Midbrain (tissue), 1 donor: ENCODE results near the gene SENP6.
"Not testable (repeated sequence)": the region's sequence is repeated elsewhere in the genome, so short reads cannot be mapped to it uniquely, and the experiment has no call there.

ENCODE experiments used
- DNase-seq: peaks from one replicate; lab custom pipeline; 2025; lab: John Stamatoyannopoulos, UW

SENP6 gene

DNA sequence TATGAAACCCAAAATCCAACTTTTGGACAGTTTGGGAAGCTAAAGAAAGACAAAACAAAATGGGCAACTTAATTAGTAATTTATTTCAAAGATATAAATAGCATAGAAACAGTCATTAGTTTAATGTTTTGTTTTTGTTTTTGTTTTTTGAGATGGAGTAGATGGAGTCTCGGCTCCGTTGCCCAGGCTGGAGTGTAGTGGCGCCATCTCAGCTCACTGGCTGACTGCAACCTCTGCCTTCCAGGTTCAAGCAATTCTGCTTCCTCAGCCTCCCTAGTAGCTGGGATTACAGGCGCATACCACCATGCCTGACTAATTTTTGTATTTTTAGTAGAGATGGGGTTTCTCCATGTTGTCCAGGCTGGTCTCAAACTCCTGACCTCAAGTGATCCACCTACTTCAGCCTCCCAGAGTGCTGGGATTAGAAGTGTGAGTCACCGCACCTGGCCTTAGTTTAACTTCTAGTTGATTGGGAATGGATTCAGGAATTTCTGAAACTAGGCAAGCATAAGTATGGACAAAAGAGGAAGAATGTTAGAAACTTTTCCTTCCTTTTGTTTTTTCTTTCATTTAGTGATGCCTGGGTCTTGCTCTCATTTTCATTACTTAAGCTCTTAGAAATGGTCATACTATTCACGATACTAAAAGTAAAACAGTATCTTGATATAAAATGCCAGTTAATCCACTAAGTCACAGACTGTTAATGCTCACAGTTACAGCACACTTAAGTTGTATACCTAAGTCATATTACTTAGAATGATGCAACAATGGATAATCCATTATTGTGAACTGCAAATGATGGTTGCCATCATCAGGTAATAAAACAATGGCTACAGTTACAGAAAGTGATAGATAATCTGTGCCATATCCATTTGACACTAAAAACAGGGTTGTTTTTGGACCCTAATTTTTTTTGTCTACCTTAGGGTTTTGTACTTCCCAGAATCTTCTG, 8.2 kb downstream of the SENP6 start:
- DNase-seq, result no peak

DNA sequence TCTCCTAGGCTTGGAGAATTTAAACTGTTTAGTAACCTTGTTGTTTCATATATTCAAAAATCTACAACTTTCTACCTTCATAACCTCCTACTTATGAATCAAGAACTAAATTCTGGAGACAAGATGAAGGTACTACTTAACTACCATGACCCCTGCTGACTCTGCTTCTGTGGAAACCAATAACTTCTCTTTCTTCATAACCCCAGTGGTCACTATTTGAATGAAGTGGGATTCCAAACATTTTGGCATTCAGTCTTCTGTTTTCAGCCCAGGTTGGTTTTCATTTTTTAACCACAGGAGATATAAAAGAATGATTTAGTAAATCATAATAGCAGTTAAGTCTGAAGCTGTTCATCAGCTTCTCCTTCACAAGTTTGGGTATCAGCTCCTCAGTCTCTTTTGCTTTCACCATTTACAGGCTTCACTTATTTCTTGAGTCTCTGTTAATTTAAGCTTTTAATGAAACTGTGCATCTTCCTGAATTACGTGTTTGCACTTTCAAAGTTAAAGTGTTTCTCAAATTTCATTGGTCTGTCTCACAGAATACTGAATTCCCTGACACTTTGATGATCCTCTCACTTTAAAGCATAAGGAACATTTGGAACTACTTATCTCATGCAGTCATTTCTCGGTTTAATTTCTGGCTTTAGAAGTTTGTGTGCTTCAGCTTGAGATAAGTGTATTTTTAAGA, 9.5 kb downstream of the SENP6 start:
- DNase-seq, result no peak

DNA sequence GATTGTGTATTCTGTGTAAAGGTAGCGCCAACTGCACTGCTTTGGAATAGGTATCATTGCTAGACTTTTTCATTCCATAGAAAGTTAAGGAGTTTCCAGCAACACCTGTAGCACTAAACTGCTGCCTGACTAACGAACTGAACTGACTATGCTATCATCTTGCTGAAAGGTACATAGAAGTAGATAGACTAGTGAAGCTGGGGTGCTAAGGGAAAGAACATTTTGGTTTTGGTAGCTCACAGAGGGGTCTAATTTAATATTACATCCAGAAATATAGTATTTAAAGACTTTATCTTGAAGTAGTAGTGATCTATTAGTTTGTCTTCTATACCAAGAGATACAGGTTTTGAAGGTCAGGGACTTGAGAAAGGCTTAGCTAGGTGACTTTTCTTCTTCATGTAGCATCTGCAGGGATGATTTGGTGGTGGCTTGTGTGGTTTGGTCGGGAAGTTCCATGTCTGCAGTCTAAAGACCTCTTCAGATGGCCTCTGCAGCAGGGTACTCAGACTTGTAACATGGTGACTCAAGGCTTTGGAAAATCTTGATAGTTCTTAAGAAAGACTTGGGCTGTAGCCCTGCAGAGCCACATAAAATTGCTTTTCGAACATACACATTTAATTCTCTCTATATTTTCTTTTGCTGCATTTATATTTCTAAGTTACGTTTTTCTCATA, 10.2 kb downstream of the SENP6 start:
- DNase-seq, result no peak

DNA sequence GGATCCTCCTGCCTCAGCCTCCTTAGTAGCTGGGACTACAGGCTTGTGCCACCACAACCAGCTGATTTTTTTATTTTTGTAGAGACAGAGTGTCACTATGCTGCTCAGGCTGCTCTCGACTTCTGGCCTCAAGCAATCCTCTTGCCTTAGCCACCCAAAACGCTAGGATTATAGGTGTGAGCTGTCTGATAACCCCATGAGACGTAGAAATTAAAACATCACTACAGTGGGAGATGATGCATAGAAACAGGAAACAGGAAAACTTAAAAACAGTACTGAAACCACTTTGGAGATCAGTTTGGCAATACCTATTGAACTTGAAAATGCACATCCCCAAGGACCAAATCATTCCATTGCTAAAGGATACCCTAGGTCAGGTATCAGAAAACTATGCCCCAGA, 10.8 kb downstream of the SENP6 start:
- no peak for DNase-seq

DNA sequence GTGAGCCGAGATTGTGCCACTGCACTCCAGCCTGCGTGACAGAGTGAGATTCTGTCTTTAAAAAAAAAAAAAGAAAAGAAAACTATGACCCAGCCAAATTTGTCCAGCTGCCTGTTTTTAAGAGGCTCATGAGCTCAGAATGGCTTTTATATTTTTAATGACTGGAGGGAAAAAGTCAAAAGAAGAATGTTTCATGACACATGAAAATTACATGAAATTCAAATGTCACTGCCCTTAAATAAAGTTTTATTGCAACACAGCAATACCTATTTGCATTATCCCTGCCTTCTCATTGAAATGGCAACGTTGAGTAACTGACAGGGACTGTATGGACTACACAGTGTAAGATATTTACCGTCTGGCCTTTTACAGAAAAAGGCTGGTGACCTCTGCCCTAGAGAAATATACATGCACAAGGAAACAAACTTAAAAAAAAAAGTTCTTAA, 11.4 kb downstream of the SENP6 start:
- DNase-seq, result no peak

DNA sequence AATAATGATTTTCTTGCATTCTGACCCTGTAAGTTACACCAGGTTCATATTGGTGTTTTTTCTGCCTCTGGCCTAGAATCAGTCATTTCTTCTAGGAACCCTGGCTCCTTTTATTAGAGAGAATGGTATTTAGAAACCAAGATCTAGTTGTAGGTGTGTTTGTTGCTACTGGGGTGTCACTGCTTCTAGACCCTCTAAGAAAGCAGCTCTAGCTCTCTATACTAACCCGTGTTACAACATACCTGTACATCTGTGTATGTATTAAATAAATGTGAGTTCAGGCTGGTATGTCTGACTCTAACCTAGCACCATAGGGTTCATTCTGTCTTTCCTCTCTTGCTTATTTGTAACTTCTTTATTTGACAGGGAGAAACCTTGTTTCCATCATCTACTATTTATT, 16.8 kb downstream of the SENP6 start:
- no peak for DNase-seq

DNA sequence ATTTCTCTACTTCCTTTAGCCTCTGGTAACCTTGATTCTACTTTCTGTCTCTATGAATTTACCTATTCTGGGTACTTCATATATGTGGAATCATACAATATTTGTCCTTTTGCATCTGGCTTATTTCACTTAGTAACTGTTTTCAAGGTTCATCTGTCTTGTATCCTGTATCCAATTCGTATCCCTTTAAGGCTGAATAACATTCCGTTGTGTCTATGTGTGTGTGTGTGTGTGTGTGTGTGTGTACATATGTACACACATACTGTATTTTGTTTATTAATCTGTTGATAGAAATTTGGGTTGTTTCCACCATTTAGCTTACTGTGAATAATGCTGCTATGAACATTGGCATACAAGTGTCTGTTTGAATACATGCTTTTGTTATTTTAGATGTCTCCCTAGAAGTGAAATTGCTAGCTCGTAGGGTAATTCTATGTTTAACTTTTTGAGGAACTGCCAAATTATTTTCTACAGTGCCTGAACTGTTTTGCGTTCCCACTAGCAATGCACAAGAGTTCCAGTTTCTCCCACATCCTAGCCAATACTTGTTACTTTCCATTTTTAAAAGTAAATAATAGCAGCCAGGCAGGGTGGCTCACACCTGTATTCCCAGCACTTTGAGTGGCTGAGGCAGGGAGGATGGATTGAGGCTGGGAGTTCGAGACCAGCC, 17.7 kb downstream of the SENP6 start:
- no peak for DNase-seq

DNA sequence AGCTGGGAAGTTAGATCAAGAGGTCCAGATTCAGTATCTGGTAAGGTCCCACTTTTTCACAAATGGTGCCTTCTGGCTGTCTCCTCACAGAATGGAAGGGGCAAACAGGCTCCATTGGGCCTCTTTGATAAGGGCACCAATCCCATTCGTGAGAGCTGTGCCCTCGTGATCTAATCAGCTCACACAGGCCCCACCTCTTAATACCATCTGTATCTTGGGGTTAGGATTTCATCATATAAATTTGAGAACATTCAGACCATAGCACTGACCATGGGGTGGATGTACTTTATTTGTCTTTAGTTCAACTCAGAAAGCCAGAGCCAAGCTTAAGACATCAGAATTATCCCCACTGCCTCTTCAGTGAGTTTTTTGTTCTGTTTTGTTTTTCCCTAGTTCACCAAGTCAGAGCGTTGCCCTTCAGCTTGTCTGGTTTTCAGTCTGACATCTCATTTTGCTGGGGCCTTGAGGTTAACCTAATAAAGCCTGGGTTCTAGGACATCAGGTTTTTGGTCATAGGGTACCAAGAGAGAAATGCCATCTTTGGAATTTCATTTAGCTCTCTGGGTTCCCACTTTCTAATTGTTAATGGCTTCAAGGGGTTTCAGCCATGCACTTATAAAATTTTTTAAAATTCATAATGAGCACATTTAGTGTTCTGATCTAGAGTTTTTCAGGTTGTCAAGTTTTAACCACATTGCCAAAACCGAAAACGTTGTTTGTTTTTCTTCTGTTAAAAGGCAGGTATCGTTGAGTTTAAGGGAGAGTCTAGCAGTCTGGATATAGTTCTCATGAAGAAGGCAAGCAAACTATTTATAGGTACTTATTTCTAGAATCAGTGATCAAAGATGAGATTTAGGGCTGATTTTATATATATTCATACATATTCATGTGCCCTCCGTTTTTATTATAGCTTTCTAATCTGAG, 19.0 kb downstream of the SENP6 start:
- DNase-seq, result no peak

DNA sequence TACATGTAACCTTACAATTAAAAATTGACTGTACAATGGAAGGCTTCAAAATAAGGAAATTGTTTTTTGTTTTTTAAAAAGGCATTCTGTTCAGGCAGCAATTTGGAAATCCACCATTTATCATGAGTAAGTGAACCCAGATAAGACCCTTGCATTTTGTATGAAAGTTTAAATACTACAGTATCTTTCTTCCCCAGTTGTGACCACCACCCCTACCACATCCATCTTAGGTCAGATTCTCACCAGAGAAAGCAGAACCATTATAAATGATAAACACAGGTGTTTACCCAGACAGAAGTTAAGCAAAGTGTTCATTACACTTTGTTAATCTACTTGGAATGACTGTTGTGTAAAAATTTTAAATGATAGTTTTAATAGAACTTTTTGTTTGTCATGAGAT, 20.2 kb downstream of the SENP6 start:
- no peak for DNase-seq

DNA sequence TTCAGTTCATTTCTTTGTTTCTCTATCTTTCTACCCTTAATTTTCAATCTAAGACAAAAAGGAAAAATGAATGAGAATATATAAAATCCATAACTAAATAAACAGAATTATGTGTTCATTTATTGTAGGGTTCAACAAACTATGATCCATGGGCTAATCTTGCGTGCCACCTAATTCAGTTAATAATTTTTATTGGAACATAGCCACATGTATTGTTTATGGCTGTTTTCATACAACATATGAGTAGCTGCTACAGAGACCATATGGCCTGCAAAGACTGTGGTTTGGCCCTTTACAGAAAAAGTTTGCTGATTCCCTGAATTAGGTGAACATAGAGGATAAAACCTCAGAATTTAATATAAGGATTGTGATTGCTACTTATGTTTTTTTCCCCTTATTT, 21.8 kb downstream of the SENP6 start:
- no peak for DNase-seq

DNA sequence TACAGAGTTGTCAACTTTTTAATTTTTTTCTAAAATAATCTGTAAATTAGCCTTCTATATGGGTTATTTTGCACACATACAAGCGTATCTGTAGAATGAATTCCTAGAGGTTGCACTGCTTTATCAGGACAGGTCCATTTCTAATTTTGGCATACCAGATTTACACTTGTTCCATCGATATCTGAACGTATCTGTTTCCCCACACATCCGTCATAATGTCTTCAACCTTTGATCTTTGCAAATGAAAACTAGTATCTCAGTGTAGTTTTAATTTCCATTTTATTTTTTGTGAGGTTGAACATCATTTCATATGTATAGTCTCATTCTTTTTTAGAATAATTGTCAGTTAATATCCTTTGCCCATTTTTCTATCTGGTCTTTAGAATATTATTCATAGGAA, 22.7 kb downstream of the SENP6 start:
- no peak for DNase-seq

DNA sequence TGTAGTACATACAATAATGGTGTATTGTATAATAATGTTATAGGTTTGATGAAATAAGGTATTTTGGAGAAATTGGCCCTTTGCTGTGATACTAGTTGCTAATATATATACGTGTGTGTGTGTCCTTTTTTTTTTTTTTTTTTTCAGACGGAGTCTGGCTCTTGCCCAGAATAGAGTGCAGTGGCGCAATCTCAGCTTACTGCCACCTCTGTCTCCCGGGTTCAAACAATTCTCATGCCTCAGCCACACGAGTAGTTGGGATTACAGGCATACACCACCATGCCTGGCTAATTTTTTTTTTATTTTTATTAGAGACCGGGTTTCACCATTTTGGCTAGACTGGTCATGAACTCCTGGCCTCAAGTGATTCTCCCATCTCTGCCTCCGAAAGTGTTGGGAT, 23.3 kb downstream of the SENP6 start:
- DNase-seq, result no peak

DNA sequence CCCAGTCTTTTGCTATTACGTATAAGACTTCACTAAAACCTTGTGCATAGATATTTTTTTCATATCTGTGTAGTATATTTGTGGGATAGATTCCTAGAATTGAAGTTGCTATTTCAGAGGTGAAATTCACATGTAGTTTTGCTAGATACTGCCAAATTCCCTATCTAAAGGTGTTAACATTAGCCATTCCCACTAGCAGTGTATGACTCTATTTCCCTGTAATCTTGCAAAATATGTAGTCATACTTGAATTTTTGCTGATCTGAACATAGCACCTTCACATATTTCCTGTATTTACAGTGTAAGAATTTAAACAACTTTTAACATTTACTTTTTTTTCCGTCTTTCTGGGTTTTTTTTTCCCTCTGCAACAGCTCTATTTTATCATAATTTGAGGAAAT, 24.9 kb downstream of the SENP6 start:
- DNase-seq, result no peak

DNA sequence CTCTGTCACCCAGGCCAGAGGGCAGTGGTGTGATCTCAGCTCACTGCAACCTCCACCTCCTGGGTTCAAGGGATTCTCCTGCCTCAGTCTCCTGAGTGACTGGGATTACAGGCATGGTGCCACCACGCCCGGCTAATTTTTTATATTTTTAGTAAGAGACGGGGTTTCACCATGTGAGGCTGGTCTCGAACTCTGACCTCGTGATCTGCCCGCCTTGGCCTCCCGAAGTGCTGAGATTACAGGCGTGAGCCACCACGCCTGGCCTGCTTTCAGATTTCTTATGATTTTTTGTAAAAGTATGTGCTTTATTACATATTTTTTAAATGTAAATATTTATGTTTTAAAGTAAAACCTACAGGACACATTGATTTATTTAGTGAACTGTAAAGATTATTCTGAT, 26.0 kb downstream of the SENP6 start:
- DNase-seq, result not testable (repeated sequence)

DNA sequence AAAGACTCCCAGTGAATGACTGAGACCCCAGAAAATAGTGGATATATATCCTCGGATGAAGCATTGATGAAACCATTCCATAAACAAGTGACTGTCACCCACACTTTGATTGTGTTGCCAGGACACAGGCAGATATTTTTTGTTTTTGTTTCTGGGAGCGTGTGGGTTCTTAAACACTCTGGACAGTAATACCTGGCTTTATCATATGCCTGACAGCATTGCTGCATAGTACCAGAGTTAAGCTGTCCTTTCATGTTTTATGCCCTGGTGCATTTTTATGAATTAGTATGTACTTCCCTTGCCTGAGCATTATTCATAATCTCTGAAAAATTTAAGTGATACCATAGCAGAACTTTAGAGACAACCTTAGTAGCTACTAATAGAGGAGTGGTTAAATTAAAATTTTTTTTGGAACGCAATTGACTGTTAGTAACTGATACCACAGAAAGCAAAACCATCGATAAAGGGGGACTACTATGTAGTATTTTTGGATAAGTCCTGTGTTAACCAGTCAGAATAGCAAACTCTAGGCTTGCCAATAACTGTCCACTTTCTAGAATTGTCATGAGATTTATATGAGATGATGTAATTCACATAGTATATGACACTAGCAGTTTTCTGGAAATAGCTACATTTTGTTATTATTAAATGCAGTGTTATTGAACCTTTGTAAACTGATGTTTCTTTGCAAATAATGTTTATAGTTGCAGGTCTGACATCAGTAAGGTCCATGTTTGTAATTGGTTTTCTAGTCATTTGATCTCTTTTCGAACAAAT, 30.4 kb downstream of the SENP6 start:
- DNase-seq, result no peak

DNA sequence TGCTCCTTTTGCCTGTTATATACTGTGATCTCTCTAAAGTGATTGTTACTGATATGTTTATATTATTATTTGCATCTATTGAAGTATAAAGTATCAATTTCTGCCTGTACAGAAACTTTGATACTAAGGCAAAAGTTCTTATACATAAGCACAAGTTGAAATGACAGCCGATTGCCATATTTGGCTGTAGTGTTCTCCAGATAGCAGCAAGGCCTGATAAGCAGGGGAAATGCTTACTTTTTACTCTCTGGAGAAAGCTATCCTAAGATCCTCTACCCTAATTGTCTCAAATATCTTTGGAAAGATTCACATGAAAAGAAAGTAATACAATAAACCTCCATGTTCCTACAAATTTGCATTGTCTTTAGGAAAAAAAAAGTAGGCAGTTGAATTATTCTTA, 31.4 kb downstream of the SENP6 start:
- no peak for DNase-seq

DNA sequence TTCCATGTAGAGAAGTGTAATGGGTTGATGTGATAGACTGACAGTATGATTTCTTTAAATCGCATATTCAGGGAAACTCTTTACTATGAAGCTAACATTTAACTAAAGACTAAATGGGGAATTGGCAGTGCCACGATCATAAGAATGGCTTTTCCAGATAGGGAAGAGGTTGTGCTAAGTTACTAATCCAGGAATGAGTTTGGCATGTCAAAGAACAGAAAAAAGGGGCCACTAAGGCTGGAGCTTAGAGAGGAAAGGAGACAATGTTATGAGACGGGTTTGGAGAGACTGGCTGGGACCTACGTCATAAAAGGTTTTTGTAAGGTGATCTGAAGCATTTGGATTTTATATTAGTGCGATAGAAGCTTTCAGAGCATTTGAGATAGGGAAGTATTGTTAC, 40.6 kb downstream of the SENP6 start:
- no peak for DNase-seq

DNA sequence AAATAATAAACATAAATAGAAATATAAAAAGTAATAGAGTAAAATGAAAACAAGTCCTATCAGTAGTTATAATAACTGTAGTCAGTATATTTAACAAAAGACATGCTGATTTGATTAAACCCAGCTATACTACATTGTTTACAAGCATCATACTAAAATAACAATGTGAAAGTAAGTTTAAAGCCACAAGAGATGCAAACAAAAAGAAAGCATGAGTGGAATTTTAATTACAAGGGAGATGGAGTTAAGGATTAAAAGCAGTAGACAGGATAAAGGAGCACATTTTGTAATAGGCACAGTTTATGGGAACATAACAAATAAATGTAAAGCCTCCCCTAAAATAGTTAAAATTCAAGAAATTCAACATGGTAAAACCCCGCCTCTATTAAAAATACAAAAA, 41.5 kb downstream of the SENP6 start:
- DNase-seq, result no peak

DNA sequence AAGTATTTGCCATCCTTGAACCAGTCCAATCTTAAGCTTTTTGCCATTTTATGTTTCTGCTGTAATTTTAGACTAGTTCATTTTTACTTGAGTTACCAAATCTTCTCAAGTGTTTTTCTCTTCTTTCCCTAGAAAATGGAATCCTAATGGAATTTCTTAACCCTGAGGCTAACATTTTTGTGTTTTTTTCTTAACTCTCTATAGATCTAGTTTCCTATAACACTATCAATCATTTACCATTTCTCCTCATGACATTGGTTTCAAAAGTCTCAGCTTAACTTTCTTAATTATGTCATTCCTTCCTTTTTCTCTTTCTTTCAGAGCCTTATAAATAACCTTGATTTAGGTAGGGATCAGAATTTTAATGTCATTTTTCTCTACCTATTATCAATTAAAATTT, 54.8 kb downstream of the SENP6 start:
- DNase-seq, result no peak

DNA sequence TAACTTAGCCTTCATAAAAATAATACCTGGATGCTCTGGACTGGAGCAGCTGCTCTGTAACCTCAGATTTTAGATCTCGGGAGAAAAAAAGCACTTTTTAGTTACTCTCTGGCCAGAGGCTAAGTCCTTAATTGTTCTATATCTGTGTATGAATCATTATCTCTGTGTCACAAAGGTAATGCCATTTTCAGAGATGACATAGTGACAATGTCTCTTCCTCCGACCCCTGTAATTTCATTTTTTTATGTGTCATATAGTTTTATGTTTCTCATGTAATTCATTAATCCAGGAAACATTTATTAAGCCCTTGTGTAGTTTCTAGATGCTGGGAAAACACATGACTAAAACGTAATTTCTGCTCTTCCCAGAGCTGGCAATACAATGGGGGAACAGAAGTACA, 55.6 kb downstream of the SENP6 start:
- DNase-seq, result no peak
